ENCODE results near the gene CNOT1.
"Not testable (repeated sequence)": the region's sequence is repeated elsewhere in the genome, so short reads cannot be mapped to it uniquely, and the experiment has no call there.

The CNOT1 gene

DNA sequence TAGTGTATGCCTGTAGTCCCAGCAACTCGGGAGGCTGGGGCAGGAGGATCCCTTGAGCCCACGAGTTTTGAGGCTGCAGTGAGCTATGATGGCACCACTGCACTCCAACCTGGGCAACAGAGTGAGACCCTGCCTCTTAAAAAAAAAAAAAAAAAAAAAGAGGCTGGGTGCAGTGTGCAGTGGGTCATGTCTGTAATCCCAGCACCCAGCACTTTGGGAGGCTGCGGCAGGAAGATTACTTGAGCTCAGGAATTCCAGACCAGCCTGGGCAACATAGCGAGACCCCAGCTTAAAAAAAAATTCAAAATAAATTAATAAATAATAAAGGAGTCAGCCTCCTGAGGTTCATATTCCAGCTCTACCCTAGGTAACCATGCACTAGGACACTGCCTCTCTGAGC, 9.6 kb upstream of the CNOT1 start:
- no peak for DNase-seq

GRCh38 chr16:58638148-58639036, 8.8 kb upstream of the CNOT1 start:
- DNase-seq: no peak

- not testable (repeated sequence) for DNase-seq
Observed at GRCh38 chr16:58637021-58637420, 7.4 kb upstream of the CNOT1 start.

DNA sequence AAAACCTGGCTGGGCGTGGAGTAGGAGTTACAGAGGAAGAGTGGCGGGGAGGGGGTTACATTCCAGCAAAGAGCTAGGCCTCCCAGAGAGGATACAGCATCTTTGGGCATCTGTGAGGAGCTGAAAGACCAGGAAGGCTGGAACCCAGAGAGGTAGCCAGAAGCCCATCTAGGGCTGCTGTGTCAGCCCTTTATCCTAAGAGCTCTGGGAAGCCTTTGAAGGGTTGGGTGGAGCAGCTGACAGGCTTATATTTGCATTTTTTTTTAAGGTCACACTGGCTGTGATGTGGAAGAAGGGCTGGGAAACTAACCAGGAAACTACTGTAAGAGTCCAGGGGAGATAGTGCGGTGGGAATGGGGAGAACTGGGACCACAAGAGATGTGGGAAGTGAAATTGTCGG, 6.8 kb upstream of the CNOT1 start:
- no peak for DNase-seq

- DNase-seq: no peak
Observed at GRCh38 chr16:58635502-58635901, 5.9 kb upstream of the CNOT1 start.

- DNase-seq: no peak
Observed at GRCh38 chr16:58634265-58634802, 4.7 kb upstream of the CNOT1 start.

GRCh38 chr16:58628845-58629732, 537 bp downstream of the CNOT1 start:
- DNase-seq: peak; percentile 96

GRCh38 chr16:58624209-58624608, 5.4 kb downstream of the CNOT1 start:
- no peak for DNase-seq

GRCh38 chr16:58620396-58620795, 9.2 kb downstream of the CNOT1 start:
- DNase-seq: no peak

DNA sequence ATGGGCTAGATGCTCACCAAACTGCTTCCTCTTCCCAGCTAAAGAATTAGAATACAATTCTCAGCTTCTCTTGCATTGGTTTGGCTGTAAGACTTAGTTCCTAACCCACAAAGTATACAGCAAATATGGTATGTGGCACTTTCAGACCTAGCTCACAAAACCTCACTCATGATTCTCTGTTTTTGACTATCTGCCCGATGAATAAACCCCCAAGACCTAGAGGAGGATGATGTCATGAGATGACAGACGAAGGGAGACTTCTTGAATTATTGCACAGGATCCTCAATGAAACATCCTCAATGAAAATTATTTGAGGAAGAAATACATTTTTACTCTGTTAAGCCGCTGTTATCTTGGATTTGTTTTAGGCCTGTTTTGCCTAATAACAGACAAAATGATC, 14.3 kb downstream of the CNOT1 start:
- DNase-seq: no peak

DNA sequence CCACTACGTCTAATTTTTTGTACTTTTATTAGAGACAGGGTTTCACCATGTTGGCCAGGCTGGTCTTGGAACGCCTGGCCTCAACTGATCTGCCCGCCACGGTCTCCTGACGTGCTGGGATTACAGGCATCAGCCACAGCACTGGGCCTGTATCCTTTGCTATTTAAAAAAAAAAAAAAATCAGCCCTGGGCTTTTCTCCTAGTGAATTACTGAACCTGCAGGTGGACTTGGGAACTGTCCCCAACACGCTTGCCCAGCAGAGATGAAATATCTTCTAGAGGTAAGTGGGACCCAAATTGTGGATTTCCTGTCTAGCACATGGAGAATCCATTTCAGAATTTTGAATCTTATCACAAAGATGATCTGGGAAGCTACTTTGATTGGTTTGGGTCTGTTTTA, 14.8 kb downstream of the CNOT1 start:
- DNase-seq: no peak

GRCh38 chr16:58614212-58614611, 15.4 kb downstream of the CNOT1 start:
- DNase-seq: no peak

DNA sequence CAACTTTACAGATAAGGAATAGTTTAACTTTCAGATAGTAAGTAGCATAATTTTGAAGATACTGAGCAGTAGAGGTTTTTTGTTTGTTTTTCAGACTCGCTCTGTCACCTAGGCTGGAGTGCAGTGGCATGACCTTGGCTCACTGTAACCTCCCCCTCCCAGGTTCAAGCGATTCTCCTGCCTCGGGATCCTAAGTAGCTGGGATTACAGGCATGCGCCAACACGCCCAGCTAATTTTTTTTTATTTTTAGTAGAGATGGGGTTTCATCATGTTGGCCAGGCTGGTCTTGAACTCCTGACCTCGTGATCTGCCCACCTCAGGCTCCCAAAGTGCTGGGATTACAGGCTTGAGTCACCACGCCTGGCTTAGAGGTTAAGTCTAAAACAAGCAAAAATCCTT, 16.7 kb downstream of the CNOT1 start:
- DNase-seq: not testable (repeated sequence)

- no peak for DNase-seq
Observed at GRCh38 chr16:58608601-58609136, 21.0 kb downstream of the CNOT1 start.

DNA sequence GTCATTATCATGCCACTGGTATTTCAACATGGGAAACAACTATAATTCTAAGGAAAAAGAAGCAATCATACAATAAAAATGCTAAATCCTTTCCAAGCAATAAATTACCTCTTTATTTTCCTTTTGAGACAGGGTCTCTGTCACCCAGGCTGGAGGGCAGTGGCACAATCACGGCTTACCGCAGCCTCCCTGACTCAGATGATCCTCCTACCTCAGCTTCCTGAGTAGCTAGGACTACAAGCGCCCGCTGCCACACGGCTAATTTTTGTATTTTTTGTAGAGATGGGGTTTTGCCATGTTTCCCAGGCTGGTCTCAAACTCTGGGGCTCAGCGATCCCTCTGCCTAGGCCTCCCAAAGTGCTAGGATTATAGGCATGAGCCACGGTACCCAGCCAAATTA, 24.1 kb downstream of the CNOT1 start:
- no peak for DNase-seq

DNA sequence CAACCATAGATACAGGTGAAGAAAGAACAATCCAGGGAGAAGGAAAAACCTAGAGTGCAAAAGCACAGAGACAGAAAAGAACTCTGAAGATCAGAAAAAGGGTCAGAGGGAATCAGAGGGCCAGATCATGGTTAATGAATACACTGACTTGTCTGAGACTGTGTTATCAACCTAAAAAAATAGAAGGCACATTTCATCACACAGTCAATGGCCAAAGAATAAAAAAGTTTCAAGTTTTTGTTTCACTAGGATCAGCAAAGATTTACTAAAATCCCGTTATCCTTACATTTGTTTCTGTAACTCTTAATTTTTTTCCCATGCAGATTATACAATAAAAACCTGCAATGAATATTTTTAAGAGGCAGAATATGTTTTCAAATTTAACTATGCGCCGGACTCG, 38.5 kb downstream of the CNOT1 start:
- no peak for DNase-seq

DNA sequence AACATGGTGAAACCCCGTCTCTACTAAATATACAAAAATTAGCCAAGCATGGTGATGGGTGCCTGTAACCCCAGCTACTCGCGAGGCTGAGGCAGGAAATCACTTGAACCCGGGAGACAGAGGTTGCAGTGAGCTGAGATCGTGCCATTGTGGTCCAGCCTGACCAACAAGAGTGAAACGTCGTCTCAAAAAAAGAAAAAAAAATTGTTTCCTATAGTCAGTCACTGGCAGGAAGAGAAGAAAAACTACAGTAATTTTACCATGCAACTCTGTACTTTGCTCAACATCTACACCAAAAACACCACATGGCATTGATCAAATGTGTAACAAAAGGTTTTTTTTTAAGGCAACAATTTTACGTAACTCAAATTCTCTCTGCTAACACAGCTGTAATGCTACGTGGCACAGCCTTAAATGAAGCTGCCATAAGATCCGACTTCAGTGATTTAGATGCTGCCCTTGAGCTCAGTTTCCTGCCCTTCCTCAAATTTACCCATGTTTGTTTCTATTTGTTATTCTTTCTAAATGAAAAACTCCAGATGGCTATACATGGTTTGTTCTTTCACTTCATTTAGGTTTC, 40.2 kb downstream of the CNOT1 start:
- peak; percentile 15 for DNase-seq

DNA sequence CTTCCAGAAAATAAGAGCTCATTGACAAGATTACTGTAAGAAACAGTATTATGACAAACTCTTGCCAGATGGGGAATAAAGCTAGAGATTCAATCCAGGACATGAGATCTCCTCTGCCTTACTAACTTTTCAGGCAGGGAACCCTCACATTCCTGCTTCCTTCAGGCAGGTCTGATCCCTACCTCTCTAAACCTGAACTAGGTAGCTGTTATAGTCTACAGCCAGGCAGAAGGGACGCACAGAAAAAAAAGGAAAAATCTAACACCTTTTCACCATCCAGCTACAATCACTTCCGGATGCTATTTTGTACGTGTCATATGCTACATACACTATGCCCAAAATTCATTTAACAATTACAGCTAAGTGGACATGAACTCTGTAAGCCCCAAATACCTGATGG, 41.2 kb downstream of the CNOT1 start:
- DNase-seq: no peak

GRCh38 chr16:58586340-58587030, 43.1 kb downstream of the CNOT1 start:
- DNase-seq: no peak

- DNase-seq: no peak
Observed at GRCh38 chr16:58584831-58585505, 44.7 kb downstream of the CNOT1 start.
